H54 (cell line): ENCODE data around the gene PREX1.

ENCODE experiments used
- DNase-seq: peaks from one replicate; pipeline ENCODE4 v3.0.0; 2011; ENCODE audit warnings: low spot score, mixed read lengths; ENCODE audit not compliant: insufficient read length
- FAIRE-seq: peaks from 3 replicates; lab custom pipeline; 2011; peaks lifted over from hg19 to GRCh38; lab: Jason Lieb, UNC
- POLR2A ChIP-seq: IDR thresholded peaks from 2 replicates; pipeline ENCODE4 v1.6.1; 2011; ENCODE audit warnings: low read depth, mild to moderate bottlenecking, low read length

Gene PREX1

DNA sequence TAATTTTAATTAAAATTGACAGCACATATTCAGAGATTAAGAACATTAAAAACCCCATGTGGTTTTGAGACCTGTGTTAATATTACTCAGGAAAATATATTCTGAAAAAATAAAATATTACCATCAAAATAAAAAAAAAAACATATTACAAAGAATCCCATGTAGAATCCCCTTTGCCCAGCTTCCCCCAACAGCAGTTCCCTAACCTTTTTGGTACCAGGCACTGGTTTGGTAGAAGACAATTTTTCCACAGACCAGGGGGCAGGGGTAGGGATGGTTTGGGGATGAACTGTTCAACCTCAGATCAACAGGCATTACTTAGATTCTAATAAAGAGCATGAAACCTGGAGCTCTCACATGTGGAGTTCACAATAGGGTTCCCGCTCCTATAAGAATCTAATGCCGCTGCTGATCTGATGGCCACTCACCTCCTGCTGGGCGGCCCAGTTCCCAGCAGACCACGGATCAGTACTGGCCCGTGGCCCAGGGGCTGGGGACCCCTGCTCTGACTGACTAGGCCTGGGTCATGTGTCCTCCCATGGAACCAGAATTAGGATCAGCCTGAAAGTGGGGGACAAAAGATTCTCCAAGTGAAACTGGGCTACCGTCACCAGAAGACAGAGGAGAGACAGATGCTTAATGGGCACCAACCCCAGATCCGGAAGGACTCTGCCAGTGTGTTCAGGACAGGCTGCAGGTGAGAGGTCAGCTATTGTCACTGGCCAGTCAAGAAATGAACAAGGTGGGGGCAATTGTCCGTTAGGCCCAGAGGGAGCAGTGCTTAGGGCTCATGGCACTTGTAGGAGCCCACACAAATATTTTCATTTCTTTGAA lies 235.5 kb downstream of the PREX1 start:
- TF ChIP-seq POLR2A, result no peak
- no peak for FAIRE-seq

DNA sequence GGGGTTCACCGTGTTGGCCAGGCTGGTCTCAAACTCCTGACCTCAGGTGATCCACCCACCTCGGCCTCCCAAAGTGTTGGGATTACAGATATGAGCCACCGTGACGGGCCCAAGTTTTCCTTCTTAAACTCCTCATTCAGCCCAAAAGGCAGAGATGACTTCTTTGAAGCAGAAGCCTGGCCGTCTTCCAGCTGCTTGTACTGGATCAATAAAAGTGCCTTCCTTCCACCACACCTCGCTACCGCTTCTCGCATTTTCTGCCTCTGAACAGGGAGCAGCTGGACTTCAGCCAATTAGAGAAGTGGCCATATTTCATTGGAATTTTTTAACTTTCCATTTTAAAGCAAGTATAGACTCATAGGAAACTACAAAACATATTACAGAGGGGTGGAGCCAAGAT lies 241.1 kb downstream of the PREX1 start:
- FAIRE-seq, result no peak
- TF ChIP-seq POLR2A, result no peak
- DNase-seq, result no peak

More for the DNA sequence above, 235.5 kb downstream of the PREX1 start:
- DNase-seq, result no peak

DNA sequence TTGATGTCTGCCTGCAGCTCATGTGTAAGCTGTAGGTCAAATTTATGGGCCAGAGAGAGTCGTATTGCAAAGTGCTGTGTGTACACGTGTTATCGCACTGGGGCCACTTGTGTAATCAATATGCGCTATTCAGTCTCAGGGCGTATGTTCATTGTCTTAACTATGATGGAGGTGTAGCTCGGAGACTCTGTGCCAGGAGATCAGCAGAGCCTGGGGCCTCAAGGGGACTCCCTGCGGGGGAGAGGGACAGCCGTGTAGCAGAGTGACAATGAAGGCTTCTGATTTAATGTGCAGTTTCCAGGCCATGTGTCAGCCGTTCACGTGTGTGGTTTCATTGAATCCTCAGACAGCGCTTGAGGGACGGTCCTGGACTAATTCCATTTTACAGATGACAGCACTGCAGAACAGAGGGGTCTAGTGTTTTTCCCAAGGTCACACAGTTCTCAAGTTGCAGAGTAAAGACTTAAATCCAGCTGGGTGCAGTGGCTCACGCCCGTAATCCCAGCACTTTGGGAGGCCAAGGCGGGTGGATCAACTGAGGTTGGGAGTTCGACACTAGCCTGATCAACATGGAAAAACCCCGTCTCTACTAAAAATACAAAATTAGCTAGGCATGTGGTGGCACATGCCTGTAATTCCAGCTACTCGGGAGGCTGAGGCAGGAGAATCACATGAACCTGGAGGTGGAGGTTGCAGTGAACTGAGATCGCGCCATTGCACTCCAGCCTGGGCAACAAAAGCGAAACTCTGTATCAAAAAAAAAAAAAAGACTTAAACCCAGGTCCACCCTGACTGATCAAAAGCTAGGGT lies 242.5 kb downstream of the PREX1 start:
- no peak for TF ChIP-seq POLR2A
- no peak for DNase-seq
- no peak for FAIRE-seq

DNA sequence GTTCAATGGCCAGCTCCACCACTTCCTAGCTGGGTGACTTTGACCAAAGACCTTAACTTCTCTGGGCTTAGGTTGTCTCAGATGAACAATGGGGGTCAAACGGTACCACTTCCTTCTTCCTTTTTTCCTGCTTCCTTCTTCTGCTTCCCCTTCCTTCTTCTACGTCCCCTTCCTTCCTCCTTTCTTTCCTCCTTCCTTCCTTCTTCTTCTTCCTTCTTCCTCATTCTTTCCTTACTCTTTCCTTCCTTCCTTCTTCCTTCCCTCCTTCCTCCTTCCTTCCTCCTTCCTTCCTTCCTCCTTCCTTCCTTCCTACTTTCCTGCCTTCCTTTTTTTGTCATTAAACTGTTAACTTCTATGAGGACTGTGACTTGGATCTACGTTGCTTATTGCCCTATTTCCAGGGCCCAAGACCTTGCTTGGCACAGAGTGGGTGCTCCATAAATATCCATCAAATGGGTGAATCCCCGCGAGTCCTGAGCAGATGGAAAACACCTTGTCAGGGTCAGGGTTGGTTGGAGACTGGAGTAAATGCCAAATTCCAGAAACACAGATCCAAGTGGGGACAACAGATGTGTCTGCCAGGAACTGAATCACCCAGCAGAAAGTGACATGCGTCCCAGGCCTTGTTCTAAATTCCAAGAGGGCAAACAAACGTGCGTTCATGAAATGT lies 243.3 kb downstream of the PREX1 start:
- TF ChIP-seq POLR2A, result no peak
- no peak for FAIRE-seq
- DNase-seq, result no peak

DNA sequence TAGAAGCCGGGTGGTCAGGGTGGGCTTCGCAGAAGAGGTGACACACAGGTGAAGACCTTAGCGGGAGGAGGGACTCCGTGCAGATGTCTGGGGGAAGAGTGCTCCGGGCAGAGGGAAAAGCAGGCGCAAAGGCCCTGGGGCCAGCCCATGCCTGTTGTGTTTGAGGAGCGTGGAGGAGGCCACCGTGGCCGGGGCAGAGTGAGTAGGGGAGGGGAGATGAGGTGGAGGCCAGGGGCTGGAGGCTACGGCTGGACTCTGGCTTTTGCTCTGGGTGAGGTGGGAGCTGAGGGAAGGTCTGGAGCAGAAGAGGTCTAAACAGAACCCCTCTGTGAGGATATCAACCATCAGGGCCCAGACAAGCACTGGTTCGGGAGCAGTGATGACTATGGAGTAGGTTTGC lies 244.0 kb downstream of the PREX1 start:
- no peak for TF ChIP-seq POLR2A
- FAIRE-seq (no peak), DNase-seq (no peak)

DNA sequence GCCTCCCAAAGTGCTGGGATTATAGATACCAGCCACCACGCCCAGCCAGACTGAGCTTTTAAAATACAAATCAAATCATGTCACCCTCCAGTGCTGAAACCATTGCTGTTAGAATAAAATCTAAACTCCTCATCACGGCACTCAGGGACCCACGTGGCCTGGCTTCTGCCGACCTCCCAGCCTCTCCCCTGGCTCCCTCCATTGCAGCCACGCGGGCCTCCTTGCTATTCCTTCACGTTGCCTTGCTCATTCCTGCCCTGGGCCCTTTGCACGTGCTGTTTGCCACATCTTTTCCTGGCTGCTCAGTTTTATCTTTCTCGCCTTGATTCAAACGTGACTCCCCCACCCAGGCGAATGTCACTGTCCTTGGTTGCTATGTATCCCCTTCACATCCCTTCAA lies 244.6 kb downstream of the PREX1 start:
- FAIRE-seq (no peak), DNase-seq (no peak)
- TF ChIP-seq POLR2A, result no peak

DNA sequence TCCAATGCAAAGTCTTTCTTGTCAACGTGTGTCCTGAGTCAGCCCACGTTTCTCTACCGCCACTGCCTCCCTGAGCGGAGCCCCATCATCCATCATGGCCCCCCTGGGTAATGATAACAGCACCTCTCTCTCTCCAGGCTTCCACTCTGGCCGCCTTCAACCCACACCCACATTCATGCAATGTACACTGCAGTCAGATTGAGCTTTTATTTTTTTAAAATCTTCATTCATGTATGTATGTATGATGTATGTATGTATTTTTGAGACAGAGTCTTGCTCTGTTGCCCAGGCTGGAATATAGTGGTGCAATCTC lies 245.2 kb downstream of the PREX1 start:
- no peak for TF ChIP-seq POLR2A
- DNase-seq (no peak), FAIRE-seq (no peak)

DNA sequence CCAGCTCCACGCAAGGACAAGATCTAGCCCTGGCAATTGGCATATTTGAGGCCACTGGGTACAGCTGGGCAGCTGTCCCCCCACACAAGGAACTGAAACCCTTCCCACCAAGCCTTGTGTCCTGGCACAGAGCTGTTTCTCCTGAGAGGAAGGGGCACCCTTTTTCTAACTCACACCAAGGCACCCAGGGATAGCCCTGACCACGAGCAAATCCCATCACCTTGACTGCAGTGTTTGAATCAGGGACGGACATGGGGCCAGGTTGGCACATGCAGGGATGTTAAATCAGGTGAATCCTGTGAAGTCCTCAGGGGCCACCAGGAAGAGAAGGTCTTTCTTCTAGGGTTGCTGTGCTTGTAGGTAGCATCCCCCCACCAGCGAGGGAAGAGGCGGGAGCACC lies 246.6 kb downstream of the PREX1 start:
- no peak for DNase-seq
- no peak for TF ChIP-seq POLR2A
- no peak for FAIRE-seq

DNA sequence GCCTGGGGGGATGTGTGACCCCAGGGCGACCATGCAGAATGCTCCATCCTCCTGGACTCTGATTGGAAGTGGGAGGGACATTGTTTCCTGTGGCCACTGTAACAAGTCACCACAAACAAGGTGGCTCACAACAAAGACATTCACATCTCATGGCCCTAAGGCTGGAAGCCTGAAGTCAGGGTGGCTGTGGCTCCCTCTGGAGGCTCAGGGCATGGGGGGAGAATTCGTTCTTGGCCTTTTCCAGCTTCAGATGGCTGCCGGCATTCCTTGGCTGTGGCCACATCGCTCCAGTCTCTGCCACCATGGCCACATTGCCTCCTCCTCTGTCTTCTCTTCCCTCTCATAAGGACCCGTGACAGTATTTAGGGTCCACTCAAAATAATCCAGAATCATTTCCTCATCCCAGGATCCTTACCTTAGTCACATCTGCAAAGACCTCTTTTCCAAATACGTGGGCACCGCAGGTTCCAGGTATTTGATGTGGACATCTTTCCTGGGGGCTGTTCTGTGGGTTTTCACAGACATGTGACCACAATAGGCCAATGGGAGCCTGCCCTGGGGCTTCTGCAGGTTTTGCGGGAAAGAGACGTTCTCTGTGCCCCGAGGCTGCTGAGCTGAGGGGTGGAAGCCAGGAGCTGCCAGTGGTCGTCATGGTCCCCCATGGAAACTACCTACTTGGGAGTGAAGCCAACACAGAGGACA lies 249.3 kb downstream of the PREX1 start:
- DNase-seq (no peak), FAIRE-seq (no peak)
- no peak for TF ChIP-seq POLR2A

DNA sequence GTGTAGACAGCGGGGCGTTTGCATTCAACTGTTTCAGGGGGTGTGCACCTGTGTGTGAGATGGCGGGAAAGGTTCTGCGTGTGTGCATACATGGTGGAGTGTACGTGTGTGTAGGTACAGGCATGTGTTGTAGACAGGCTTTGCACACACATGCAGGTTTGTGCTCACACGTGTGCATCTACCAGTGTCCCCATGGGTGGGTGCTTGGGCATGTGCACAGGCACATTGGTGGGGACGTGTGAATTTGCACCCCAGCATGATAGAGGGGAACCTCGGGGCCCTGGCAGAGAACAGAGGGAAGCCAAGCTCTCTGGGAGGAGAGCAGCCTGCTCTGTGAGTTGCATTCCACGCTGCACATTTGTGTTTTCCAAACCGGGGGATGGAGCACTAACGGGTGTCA lies 250.2 kb downstream of the PREX1 start:
- no peak for DNase-seq

DNA sequence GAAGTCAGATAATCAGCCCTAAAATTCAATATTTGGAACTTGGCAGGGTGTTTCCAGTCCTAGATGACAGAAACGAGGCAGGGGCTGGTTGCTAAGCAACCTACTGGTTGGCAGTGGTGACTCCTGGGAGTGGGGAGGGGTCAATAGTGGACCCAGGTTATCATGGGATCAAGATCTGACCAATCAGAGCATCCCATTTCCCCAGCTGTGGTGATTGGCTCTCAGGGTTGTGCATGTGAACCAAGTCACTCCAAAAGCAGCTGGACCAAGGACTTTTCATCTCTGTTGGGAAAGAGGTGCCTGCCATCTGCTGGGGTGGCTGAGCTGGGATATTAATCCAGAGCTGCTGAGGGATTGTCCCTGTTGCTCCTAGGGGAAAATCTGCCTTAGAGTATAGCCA lies 253.4 kb downstream of the PREX1 start:
- no peak for FAIRE-seq
- DNase-seq, result peak; percentile 33
- no peak for TF ChIP-seq POLR2A

More for the DNA sequence above, 250.2 kb downstream of the PREX1 start:
- FAIRE-seq, result no peak
- no peak for TF ChIP-seq POLR2A
